Activated CD8-positive, alpha-beta memory T cell treated with anti-CD3 and anti-CD28 coated beads for 4 hours (primary cell): ENCODE measurements around the gene LCN10.
A peak's percentile ranks its signal among the peaks of the same experiment; 100 is the strongest.
"Not testable (repeated sequence)": the region's sequence is repeated elsewhere in the genome, so short reads cannot be mapped to it uniquely, and the experiment has no call there.

Experiments used
- DNase-seq, 2 donors: peaks; one replicate each; pipeline ENCODE4 v3.0.0-alpha.2; 2020; ENCODE audit warnings: low read depth in 2 of 2

Gene LCN10

DNA sequence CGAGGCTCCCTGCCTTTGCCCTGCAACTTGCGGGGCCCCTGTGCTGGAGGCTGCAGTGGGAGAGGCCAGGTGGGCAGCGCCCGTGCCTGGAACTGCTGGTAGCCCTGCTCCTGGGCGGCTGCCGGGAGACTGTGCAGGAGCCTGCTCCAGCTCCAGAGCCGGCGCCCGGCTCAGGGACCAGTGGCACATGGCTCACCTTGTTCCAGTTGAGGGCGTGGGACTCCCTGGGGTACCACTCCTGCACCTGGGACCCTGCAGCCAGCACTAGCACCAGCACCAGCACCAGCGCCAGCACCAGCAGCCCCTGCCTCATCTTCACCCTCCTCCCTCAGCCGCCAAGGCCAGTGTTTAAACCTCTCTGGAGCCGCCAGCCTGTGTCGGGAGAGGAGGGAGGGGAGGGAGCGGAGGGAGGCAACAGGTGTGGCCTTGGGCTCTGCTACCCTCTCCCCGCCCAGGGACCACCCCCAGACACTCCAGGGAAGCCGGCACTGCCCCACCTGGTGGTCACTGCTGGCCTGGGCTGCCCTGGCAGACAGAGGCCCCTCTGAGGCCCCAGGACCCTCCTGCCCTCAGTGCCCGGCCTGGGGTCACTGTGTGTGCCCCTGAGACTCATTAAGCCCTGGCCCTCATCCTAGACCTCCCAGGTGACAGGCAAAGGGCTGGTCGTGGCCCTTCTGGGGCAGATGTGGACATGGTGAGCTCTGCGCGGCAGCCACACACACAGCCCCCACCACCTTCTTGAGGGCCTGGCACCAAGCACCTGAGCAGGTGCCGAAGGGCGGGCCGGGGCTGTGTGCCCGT is at the start of gene LCN10:
Gene LCN10, minus strand, starts transcription at position 350 of the 801 bp plus-strand sequence. Its CDS starts 37 bp downstream, at position 313.
- no peak for DNase-seq

DNA sequence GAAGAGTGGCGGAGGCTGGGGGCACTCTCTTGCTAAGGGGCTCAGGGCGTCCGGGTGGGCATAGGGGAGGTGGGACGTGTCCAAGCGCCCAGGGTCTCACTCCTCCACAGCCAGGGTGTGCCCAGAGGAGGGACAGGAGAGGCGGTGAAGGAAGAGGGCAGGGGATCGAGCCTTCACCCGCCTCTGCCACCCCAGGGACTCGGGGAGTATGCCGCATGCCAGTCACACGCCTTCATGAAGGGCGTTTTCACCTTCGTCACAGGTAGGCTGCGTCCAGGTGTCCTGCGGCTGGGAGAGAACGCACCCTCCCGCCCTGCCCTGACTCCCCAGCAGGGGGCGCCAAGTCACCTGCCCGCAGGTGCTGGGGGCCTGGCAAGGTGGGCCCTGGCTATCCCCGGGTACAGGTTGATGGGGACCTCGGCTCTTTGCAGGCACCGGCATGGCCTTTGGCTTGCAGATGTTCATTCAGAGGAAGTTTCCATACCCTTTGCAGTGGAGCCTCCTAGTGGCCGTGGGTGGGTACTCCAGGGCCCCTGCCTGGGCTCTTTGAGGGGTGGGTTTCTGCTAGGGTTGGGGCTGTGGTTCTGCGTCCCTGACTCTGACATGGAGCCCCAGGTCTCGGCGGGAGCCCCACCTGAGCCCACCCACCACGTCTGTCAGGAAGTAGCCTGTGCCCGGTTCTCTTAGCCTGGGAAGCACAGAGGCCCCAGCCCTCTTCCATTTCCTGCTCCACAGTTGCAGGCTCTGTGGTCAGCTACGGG is 49.0 kb upstream of the LCN10 start:
- peak in 1 of 2 donors; percentile 40 for DNase-seq

DNA sequence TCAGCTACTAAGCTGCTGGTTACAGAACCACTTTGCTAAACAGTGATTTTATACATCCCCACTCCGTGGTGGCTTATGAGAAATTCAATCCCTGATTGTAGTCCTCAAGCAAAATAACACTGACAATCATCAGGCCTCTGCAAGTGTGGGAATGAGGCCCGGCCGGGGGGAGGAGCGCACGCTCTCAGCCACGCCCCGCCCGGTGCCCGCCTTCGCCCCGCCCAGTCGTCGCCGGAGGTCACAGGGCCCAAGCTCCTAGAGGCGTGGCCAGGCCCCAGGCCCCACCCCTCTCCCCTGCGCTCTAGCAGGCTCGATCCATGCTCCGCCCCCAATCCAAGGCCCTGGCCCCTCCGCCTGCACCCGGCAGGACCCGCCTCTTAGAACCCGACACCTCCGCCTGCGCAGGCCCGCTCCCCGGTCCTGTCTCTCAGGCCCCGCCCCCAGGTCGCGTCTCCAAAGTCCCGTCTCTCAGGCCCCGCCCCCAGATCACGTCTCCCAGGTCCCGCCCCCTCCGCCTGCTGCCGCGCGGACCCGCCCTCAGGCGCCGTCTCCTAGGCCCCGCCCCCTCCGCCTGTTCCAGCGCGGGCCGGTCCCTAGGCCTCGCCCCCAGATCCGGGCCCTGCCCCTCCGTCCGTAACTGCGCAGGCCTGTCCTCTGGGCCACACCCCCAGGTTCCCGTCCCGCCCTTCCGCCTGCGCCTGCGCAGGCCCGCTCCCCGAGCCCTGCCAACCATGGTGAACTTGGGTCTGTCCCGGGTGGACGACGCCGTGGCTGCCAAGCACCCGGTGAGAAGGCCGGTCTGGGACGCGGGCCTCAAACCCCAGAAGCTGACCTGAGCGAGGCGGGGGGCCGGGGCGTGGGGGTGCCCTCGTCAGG is 48.1 kb upstream of the LCN10 start, which contains the start of gene TMEM141:
Gene TMEM141, plus strand, starts transcription at position 705 of the 876 bp plus-strand sequence. Its CDS starts 27 bp downstream, at position 732.
- DNase-seq: peak; percentile 98 to 100

DNA sequence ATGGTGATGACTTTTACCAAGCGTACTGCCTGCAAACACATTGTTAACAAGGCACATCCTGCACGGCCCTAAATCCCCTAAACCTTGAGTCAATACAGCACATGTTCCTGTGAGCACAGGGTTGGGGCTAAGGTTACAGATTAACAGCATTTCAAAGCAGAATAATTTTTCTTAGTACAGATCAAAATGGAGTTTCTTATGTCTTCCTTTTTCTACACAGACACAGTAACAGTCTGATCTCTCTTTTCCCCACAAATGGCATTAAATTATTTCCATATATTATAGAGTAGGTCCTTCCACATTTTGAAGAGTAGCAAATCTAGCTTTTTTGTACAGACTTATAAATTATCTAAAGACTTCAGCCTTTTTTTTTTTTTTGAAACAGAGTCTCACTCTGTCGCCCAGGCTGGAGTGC is 46.8 kb upstream of the LCN10 start:
- no peak for DNase-seq

DNA sequence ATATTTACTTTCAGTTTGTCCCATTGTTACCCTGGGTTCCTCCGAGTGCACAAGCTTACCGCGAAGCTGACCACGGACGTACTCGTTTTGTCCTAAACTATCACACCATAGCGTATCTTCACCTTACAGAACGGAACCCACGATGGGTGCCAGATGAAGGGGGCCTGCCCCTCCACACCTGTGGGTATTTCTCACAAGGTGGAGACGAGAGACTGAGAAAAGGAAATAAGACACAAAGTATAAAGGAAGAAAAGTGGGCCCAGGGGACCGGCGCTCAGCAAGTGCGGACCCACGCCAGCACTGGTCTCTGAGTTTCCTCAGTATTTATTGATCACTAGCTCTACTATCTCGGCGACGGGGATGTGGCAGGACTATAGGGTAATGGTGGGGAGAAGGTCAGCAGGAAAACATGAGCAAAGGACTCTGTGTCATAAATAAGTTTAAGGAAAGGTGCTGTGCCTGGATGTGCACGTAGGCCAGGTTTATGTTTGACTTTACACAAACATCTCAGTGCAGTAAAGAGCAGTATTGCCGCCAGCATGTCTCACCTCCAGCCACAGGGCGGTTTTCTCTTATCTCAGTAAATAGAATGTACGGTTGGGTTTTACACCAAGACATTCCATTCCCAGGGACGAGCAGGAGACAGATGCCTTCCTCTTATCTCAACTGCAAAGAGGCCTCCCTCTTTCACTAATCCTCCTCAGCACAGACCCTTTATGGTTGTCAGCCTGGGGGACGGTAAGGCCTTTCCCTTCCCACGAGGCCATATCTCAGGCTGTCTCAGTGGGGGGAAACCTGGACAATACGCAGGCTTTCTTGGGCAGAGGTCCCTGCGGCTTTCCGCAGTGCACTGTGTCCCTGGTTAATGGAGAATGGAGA is 46.1 kb upstream of the LCN10 start:
- DNase-seq: not testable (repeated sequence)

DNA sequence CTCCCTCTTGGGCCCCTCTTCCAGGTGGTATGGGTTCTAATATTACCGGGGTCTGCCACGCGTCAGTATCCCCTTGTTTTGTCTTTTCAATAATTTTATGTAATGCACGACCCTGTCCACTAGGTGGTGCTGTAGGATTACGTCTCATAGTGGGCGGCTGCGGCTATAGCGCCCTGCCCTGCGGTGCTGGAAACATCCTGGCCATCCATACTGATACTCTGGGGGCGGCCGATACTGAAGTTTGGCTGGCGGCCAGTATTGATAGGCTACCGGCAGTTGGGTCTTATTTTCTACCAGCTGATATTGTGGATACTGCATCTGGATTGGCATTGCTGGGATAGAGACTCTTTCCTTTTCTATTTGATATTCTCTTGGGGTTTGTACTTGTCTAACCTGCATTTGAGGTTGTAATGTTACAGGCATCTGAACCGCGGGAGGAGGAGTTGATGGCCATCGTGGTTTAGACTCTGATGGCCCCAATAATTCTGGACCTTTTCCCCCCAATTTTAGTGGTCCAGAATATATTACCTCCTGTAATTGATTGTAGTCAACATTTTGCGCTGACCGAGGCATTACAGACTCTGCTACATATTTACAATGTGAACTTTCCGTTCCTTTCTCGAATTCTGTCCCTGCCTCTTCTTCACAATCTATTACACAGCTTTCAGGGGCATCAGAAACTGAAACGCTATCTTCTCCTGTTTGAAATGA is 45.1 kb upstream of the LCN10 start:
- peak; percentile 44 to 50 for DNase-seq

DNA sequence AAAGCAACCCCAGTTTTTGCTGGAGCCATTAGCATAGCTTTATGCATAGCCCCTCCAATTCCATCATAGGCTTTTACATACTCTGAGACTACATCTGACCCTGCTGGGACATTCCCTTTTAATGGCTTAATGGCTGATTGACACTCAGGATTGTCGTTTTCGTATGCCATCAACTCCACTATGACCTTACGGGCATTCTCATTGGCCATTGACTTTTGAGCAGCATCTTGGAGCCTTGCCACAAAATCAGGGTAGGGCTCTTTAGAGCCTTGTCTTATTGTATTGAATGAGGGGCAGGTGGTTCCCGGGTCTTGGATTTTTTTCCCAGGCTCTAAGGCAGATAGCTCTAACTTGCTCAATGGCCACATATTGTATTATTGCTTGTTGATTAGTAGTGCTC is 44.2 kb upstream of the LCN10 start:
- DNase-seq: not testable (repeated sequence)

DNA sequence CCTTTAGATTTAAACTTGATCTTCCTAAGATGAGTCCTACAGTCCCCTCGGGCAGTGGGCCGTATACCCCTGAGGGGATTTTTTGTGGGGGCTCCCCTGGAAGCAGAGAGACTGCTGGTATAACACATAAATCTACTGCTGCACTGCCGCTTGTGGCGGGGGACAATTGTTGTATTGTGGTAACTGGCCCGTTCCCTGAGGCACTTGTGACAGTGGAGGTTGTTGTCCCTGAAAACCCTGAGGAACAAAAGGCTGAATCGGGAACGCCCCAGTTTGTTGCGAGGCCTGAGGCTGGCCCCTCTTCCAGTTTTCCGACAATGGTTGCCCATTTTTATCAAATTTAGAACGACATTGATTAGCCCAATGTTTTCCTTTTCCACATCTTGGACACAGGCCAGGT is 43.7 kb upstream of the LCN10 start:
- no peak for DNase-seq

DNA sequence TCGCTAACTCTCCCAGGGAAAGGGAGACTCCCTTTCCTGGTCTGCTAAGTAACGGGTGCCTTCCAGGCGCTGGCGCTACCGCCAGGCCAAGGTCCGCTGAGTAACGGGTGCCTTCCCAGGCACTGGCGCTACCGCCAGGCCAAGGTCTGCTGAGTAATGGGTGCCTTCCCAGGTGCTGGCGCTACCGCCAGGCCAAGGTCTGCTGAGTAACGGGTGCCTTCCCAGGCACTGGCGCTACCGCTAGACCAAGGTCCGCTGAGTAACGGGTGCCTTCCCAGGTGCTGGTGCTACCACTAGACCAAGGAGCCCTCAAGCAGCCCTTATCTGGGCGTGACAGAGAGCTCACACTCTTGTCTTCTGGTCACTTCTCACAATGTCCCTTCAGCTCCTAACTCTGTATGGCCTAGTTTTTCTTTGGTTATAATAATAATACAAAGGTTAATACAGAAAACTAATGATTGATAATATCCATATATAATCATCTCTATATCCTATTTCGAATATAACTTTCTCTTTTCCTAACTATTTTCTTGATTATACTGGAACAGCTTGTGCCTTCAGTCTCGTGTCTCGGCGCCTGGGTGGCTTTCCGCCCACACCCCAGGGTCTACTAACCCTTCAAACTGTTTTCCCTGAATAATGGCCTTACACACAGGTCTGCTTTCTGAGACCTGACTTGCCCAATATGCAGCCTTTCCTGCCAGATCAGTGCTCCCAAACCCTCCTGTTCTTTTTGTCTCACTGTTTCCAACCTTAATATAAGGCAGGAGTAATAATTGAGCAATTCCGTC is 43.0 kb upstream of the LCN10 start:
- DNase-seq: not testable (repeated sequence)

DNA sequence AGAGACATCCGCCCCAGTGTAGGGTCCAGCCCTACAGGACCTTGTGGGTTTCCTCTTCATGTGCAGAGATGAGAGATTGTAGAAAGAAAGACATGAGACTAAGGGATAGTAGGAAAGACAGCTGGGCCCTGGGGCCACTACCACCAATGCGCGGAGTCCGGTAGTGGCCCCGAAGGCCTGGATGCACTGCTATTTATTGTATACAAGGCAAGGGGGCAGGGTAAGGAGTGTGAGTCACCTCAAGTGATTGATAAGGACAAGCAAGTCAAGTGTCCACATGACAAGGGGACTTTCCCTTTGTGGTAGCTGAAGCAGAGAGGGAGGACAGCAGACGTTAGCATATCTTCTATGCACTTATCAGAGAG is 42.2 kb upstream of the LCN10 start:
- no peak for DNase-seq

DNA sequence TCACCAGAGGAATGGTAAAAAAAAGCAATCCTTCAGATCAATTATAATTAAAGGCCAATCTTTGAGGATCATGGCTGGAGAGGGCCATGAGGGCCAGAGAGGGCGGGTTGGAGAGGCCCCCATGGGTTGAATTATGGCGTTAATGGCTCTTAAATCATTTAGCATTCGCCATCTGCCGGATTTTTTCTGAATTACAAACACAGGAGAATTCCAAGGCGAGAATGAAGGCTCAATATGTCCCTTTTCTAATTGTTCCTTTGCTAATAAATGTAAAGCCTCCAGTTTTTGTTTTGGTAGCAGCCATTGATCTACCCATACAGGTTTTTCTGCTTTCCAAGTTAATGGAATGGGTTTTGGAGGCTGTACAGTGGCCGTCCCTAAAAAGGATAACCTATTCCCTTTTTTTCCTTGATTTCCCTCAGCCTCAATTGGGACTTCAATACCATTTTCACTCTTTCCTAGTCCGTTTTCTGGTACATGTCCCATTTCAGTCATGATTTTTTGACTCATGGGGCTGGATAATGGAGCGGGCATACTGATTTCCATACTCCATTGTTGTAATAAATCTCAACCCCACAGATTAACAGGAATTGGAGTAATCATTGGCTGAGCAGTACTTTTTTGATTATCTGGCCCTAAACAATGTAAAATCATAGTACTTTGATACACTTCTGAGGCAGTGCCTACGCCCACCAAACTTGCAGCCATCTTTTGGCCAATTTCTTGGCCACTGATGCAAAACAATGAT is 41.7 kb upstream of the LCN10 start:
- DNase-seq: no peak

DNA sequence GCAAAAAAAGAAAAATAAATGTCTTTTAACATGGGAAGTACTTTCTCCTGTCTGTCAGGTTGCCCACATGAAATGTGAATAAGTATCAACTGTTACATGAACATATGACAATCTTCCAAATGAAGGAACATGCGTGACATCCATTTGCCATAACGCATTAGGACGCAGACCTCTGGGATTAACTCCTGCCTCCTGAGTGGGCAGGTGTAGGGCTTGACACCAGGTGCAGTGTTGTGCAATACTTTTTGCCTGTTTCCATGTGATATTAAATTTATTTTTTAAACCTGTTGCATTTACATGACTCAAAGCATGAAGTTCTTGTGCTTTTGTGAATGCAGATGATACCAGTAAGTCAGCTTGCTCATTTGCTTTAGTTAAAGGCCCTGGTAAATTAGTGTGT is 39.7 kb upstream of the LCN10 start:
- DNase-seq: no peak

DNA sequence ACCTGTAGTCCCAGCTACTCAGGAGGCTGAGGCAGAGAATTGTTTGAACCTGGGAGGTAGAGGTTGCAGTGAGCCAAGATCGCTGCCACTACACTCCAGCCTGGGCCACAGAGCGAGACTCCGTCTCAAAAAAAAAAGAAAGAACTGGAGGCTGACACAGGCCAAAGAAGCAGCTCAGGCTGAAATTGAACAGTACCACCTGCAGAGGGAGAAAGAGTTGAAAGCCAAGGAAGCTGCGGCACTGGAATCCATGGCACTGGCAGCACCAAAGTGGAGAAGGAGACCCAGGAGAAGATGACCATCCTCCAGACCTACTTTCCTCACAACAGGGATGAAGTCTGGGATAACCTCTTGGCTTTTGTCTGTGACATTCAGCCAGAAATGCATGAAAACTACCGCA is 37.1 kb upstream of the LCN10 start:
- DNase-seq: no peak

DNA sequence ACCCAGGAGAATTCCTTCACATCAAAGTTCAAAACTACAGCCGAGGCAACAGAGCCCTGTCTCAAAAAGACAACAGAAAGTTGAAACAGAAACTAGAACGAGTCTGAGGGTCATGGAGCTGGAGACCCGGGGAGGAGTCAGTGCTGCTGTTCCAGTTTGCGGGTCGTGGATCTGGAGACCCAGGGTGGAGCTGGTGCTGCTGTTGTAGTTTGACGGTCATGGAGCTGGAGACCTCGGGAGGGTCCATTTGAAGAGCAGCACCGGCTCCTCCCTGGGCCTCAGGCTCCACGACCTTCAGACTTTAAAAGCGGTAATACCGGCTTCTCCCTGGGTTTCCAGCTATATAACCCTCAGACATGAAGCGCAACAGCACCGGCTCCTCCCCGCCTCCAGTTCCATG is 34.6 kb upstream of the LCN10 start:
- no peak for DNase-seq

DNA sequence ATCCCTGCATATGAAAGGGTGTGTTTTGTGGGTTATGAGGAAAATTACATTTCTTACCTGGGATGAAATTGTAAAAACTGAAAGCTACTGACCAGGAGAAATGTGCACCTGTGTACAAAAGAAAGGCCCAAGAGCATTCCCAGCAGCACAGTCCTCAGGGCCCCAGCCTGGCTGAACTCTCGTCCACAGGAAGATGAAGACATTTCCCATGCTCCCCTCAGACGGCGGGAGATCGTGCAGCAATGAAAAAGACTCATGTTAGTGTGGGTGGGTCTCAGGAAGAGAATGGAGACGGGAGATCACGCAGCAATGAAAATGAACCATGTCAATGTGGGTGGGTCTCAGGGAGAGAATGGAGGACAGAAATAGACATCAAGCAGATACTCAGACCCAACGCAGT is 34.2 kb upstream of the LCN10 start:
- no peak for DNase-seq

DNA sequence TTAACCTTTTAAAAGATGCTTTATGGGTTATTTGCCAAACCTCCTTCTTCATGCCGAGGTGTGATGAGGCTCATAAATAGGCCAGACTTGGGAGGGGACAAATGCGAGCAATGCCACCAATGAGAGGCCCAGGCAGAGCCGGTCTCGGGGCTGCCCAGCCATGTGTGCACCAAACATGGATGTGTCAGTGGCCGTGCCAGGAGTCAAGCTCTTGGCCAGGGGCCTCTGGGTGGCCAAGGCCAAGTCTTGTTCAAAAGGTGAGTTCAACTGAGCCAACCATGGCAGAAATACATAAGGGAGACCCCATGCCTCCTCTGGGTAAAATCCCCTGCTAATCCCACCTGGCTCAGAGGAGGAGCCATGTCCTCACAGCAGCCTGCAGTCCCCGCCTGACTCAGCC is 32.5 kb upstream of the LCN10 start:
- no peak for DNase-seq

DNA sequence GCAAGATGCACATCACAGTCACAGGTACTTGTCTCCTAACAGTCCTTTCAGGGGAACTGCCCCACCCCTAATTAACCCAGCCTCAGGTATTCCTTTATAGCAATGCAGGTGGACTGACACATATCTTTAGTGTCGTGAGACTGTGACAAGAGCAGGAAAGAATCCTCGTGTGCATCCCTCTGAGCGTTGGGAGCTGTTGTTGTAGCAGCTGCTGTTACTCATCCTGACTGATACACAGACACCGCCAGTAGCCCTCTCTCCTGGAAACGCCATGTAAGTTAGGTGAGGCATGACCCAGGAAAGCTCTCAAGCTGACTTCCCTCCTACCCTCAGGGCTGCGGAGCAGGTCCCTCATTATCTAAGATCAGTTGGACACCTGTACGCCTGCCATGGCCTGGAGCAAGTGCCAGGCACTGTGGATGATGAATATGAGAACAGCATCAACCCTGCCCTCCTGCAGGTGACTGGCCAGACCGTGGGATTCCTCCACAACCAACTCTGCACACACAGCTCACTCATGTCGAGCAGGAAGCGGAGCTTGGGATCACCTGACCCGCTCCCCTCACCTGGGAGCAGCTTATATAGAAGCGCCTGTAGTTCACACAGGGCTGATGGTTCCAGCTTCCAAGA is 31.8 kb upstream of the LCN10 start:
- no peak for DNase-seq

DNA sequence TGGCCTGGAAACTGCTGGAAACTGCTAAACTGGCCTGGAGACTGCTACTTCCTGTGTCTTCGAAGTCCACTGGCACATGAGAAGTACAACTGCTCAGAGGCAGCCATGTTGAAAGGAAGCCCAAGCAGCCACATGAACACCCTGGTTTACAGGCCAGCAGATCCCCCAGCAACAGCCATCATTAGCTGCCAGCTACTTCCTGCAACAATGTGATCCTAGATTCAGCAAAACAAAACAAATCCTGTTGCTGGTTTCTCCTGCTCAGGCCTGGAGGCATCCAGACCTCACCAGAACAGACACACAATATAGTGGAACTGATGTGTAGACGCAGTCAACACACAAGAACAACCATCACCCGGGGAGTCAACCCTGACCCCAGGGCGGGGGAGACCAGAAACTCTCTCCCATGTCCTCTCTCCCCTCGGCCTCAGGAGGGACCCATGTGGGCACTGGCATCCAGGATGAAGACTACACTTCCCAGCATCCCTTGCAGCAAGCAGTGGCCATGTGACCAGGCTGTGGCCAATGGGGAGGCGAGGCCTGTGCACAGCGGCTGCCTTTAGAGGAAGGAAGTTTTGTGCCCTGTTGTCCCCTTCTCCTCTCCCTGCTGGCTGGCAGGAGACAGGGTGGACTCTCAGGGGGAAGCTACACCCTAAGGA is 30.8 kb upstream of the LCN10 start:
- no peak for DNase-seq
